GM04504 (cell line): ENCODE measurements around the gene TBC1D23.

Source experiments
- DNase-seq: peaks from one replicate; pipeline ENCODE4 v3.0.0-alpha.2; 2012; ENCODE audit warnings: low read depth

The TBC1D23 gene

GRCh38 chr3:100352296-100353231 lies 91.8 kb downstream of the TBC1D23 start:
- DNase-seq, result no peak

GRCh38 chr3:100354850-100355249 lies 94.1 kb downstream of the TBC1D23 start:
- no peak for DNase-seq

- DNase-seq, result no peak
These were observed 97.6 kb downstream of the TBC1D23 start for GRCh38 chr3:100358413-100358812.

- DNase-seq, result no peak
These were observed 98.2 kb downstream of the TBC1D23 start for GRCh38 chr3:100359035-100359434.

- DNase-seq, result no peak
These were observed 100.1 kb downstream of the TBC1D23 start for GRCh38 chr3:100360757-100361496.

GRCh38 chr3:100361897-100362296 lies 101.1 kb downstream of the TBC1D23 start:
- DNase-seq, result no peak

GRCh38 chr3:100364421-100364820 lies 103.6 kb downstream of the TBC1D23 start:
- DNase-seq, result no peak

- no peak for DNase-seq
These were observed 105.6 kb downstream of the TBC1D23 start for GRCh38 chr3:100366424-100366823.

GRCh38 chr3:100368441-100368840 lies 107.6 kb downstream of the TBC1D23 start:
- no peak for DNase-seq

- no peak for DNase-seq
These were observed 110.0 kb downstream of the TBC1D23 start for GRCh38 chr3:100370756-100371155.

GRCh38 chr3:100374521-100374920 lies 113.7 kb downstream of the TBC1D23 start:
- DNase-seq, result no peak
